GM21619 (cell line): Measurements from ENCODE around the gene PARP14.
A peak's percentile ranks its signal among the peaks of the same experiment; 100 is the strongest.
"Not testable (repeated sequence)": the region's sequence is repeated elsewhere in the genome, so short reads cannot be mapped to it uniquely, and the experiment has no call there.

Source experiments
- ATAC-seq: cut with Tn5 transposase; IDR thresholded peaks from one replicate; pipeline ENCODE4 v1.9.1; 2021; ENCODE audit not compliant: unreplicated experiment

Gene PARP14

DNA sequence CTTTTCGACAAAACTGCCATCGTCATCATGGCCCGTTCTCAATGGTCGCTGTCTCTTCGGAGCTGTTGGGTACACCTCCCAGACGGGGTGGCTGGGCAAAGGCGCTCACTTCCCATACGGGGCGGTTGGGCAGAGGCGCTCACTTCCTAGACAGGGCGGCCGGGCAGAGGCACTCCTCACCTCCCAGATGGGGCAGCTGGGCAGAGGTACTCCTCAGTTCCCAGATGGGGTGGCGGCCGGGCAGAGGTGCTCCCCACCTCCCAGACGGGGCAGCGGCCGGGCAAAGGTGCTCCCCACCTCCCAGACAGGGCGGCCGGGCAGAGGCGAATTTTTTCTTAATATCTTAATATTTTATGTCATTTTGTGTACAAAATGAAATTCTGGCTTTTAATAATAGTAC is 44.5 kb downstream of the PARP14 start:
- no peak for ATAC-seq

DNA sequence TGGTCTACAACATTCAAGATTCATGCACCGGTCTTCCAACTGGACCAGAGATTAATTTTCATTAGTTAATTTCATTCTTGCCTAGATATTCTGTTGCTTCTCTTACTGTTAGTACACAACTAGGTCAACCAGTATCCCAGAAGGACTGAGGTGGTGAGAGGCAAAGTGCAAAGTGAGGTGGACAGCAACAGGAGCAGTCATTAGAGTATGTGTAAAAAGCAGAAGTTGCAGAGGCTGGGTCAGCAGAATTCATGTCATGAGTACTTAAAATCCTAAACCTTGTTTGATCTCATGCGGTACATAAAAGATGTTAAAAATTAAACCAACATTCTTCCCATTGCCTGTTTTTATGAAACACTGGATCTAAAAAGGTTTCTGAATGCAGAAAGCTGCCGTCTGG is 46.7 kb downstream of the PARP14 start:
- no peak for ATAC-seq

DNA sequence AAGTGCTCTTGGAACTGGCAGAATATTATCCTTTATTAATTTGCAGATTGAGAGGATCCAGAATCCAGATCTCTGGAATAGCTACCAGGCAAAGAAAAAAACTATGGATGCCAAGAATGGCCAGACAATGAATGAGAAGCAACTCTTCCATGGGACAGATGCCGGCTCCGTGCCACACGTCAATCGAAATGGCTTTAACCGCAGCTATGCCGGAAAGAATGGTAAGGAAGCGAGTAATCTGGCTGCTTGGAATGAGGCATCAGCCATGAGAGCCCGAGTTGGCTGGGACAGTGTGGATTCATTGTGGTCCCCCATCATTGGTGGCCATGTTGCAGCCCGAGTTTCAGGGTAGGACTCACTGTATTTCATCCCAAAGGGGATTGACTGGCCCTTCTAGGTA is 47.1 kb downstream of the PARP14 start:
- no peak for ATAC-seq

DNA sequence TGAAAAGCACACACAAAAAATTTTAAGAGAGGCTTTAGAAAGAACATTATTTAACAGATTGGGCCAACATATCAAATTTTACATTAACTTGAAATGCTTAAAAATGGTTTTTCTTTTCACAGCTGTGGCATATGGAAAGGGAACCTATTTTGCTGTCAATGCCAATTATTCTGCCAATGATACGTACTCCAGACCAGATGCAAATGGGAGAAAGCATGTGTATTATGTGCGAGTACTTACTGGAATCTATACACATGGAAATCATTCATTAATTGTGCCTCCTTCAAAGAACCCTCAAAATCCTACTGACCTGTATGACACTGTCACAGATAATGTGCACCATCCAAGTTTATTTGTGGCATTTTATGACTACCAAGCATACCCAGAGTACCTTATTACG is 47.5 kb downstream of the PARP14 start:
- no peak for ATAC-seq

DNA sequence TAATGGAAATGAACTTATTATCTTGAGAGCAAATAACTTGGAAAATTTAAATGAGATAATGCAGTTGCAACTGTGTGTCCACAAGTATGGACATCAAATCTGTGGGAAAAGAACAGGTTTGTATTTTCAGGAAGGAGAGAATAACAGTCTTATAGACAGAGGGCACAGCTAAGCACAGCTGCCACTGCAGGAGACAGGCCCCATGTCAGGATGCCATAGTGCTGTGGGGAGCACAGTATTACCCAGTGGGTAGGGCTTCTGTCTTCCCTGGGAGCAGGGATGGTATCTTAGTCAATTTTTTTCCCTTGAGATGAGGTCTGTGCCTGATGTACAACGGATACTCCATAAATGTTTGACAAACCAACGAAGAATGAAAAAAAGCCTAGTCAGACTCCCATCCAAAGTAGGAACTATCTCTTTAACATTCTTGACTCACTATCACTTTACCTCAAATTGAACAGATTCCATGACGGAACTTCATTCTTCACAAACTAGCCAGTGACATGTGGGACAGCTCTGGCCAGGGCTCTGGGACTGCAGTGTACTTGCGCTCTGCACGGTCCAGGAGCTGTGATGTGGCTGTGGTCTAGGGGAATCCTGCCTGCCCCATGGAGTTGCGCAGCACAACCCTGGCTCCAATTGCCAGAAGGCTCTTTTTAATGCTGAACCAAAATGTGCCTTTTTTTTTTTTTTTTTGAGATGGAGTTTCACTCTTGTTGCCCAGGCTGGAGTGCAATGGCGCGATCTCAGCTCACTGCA is 48.3 kb downstream of the PARP14 start:
- no peak for ATAC-seq

DNA sequence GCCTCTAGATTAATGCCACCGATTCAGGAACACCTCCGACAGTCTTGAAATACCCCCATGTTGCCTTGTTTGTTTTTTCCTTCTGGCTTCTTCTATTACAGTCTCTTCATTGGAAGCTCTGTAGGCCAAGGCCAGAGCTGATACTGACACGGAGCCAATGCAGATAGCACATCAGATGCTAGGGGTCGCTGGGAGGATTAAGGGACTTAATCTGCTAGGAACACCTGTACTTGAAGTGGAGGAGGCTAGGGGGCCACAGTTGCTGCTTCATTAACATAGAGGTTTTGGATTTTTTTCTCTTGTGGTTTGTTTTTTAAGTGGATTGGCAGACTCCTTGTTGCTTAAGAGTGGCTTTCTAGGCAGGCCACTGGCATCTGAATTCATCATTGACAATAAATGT is 49.6 kb downstream of the PARP14 start:
- no peak for ATAC-seq

DNA sequence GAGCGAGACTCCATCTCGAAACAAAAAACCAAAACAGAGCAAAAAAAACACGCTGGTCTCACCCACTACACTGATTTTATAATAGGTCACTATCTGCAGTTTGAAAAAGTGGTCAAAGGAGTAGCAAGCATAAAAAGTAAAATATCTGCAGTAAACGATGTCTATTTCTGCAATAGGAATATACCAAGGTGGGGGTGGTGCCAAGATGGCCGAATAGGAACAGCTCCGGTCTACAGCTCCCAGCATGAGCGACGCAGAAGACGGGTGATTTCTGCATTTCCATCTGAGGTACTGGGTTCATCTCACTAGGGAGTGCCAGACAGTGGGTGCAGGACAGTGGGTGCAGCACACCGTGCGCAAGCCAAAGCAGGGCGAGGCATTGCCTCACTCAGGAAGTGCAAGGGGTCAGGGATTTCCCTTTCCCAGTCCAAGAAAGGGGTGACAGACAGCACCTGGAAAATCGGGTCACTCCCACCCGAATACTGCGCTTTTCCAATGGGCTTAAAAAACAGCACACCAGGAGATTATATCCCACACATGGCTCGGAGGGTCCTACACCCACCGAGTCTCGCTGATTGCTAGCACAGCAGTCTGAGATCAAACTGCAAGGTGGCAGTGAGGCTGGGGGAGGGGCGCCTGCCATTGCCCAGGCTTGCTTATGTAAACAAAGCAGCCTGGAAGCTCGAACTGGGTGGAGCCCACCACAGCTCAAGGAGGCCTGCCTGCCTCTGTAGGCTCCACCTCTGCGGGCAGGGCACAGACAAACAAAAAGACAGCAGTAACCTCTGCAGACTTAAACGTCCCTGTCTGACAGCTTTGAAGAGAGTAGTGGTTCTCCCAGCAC is 52.3 kb downstream of the PARP14 start:
- ATAC-seq: not testable (repeated sequence)

DNA sequence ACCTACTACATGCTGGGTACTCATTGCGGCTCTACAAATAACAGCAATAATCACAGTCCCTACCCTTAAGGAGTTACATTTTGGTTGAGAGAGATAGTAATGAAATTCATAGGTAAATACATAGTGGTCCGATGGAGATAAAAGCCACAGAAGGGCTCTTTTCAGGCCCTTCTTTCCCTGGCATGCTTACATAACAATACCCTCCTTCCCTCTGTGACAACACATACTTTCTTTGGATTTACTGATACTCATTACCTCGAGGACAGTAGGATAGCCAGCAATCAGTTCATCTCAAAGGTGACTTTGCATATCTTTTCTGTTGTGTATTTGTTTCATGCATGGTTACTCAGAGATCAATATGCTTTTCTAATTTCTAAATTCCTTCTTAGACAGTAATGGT is 58.5 kb downstream of the PARP14 start:
- ATAC-seq: no peak

DNA sequence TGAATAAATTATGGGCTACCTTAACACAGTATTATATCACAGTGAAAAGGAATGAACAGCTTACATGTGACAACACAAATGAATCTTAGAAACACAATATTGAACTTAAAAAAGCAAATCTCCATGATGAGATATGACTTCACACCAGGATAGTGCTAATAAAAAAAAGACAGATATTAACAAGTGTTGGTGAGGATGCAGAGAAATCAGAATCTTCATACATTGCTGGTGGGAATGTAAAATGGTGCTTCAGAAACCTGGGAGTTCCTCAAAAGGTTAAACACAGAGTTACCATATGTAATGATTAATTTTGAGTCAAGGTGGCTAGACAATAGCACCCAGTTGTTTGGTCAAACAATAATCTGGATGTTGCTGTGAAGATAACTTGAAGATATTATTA is 61.6 kb downstream of the PARP14 start:
- no peak for ATAC-seq

DNA sequence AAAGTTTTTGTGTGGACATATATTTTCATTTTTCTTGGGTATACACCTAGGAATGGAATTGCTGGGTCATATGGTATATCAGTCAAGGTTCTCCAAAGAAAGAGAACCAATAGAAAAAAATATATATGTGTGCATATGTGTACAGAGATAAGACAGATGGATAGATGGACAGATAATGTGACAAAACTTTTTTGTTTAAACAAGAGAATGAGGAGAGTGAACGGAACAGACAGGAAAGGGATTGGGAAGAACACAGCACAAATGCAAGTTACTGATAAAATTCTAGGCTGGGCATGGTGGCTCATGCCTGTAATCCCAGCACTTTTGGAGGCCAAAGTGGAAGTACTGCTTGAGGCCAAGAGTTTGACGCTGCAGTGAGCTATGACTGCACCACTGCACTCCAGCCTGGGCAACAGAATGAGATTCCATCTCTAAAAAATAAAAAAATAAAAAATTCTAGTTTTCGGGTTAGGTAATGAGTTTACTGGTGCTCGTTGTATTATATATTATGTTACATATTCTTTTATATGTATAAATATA is 63.0 kb downstream of the PARP14 start:
- no peak for ATAC-seq

DNA sequence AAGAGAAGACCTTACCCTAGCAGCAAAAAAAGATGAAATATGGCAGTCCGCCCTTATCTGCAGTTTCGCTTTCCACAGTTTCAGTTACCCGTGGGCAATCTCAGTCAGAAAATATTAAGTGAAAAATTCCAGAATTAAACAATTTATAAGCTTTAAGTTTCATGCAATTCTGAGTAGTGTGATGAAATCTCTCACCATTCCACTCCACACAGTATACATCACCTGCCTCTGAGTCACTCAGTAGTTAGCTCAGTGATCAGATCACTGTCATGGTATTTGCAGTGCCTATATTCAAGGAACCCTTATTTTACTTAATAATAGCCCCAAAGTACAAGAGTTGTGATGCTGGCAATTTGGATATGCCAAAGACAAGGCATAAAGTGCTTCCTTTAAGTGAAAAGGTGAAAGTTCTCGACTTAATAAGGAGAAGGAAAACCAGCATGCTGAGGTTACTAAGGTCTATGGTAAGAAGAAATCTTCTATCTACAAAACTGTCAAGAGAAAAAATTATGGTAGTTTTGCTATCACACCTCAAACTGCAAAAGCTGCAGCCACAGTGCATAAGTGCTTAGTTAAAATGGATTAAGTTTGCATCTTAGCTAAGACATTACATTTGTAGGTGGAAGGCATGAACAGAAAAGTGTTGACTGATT is 64.9 kb downstream of the PARP14 start:
- ATAC-seq: no peak

DNA sequence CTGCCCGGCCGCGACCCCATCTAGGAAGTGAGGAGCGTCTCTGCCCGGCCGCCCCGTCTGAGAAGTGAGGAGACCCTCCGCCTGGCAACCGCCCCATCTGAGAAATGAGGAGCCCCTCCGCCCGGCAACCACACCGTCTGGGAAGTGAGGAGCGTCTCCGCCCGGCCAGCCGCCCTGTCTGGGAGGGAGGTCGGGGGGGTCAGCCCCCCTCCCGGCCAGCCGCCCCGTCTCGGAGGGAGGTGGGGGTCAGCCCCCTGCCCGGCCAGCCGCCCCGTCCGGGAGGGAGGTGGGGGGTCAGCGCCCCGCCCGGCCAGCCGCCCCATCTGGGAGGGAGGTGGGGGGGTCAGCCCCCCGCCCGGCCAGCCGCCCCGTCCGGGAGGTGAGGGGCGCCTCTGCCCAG is 66.7 kb downstream of the PARP14 start:
- ATAC-seq: not testable (repeated sequence)

DNA sequence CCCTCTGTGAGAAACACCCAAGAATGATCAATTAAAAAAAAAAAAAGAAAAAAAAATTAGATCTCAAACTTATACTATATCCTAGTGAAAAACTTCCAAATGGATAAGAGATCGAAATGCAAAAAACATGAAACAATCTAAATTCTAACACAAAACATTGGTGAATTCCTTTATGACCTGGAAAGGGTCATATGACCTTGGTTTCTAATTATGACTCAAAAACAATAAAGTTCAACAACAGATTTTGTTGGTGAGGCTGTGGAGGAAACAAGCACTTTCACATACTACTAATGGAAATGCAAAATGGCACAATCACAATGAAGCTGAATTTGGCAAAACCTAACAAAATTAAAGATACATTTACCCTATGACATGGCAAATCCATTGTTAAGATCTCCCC is 67.7 kb downstream of the PARP14 start:
- ATAC-seq: no peak

DNA sequence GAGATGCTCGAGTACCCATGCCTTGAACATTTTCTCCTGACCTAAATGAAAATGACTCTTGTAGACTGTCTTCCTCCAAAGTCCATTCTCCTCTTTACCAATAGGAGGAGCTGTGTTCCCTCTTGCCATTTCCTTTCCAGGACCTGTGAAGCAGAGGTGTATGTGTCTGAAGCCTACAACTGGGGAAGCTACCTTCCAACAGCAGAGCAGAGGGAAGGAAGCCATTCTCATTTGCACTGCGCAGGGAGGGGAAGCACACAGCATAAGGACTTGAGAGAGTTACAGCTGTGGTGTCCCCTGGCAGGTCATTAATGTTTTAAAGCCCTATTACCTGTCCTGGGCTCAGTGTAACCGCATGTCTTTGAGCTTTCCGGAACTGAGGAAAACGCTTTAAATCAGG is 74.3 kb downstream of the PARP14 start:
- ATAC-seq: peak; percentile 58

DNA sequence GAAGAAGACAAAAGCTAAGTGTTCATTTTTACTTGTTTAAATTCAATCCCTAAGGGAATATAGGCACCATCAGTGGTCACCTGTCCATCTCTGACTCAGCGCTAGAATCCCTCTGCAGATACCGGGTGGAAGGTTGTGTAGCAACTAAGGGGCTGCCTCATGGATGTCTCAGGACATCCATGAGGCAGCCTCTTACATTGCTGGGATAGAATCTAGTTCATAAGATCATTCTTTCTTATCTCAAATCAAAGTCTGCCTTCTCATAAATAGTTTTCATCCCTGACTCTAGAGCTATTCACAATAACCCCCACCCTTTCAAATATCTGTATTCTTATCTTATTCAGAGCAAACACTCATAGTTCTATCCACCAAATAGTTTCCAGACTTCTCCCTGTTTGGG is 74.9 kb downstream of the PARP14 start:
- no peak for ATAC-seq

DNA sequence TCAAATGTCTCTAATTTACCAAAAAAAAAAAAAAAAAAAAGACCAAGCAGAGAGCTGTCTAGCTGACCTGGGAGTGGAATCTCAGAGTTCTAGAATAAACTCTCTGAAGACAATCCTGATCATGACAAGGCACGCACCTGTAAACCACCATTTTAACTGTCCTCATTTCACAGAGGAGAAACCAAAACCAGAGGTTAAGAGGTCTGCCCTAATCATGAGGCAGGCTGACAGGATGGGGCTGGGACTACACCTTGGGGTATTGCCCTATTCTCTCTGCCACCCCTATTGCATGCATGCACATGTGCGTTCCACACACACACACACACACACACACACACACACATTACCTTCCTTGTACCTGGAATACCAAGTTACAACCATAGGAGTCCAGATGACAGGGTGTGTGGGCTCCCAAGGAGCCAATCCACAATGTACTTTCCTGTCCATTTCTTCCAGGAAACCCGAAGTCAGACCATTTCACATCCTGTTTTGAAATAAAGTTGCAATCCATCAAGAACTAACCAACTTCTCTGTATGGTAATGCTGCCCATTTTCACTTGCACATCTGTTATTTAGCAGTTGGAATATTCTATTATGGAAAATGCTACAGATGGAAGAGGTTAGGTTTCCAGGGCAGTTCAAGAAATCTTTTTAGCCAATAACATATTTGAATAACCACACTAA is 78.4 kb downstream of the PARP14 start:
- no peak for ATAC-seq

DNA sequence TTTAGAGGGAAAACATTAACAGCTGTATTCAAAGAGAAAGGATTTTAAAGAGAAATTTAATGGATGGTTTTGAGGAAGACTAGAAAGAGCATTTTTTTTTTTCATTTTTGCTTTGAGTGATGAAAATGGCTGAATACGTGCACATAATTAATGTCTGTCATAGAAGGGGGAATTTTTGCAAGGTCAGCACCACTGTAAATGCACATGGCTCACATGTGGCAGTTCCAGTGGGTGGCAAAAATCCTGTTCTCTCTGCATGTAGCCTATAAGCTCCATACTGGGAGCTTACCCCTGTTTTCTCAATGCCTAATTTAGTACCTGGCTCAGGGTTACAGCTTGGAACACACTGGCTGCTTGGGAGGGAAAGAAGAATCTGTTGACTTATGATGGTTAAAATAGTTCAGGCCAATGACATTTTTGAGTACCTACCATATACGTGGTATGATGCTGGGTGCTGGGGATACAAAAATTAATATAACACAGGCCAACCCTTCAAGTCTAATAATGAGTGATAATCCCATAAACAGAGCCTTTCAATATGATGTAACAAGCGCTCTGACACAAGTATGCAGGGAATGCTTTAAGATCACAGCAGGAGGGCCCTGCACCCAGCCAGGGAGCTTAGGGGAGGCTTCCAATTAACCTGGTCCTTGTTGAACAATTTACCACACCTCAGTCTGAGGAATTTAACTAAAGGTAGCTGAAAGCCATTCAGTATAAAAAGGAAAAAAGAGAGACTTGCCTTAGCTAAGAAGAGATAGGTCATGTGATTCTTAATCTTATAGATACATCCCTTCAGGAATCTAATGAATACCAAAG is 80.0 kb downstream of the PARP14 start:
- no peak for ATAC-seq

DNA sequence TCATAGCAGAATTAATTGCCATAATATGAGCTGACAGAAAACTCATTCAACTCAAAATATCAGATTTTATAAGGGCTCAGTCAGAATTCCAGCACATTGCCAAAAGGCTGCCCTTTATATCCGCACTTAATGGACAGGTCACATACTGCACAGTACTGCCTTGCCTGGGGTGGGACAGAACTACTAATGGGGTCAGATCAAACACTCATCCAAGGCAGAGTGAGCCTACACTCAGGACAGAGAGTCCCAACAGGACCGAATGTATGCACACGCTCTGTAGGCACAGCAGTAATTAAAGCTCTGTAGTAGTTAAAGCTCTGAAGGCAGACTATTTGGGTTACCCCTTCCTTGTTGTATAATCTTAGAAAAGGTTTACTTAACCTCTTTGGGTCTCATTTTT is 85.8 kb downstream of the PARP14 start:
- ATAC-seq: no peak

DNA sequence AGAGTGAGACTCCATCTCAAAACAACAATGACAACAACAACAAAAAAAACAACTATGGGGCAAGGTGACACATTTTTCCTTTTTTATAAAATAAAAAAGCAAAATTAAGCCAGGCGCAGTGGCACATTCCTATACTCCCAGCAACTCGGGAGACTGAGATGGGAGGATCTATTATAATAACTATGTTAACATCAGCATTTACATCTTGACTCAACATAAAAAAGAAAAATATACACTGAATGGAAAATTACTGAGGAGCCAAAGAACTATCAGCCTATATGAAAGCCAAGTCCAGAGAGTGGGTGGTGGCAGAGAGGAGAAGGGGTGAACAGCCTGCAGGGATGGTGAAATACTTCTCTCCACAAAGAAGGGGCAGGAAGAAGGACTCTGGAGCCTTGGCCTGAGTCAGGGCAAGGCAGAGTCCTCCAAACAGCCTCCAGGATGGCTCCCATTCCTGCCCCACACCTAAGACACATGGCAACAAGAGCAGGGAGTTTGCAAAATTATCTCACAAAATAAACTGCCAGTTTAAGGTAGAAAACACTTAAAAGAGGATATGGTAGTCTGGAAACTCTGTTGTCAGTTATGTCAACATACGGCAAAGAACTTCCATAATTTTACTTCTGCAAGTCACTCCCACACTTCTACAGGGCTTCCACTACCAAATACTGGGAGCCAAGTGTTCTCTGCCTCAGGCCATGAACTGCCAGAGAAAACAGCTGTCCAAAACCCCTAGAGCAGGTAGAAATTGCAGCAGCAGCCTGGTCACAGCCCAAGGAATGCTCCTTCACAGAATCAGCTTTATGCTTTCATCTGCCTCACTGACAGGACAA is 87.1 kb downstream of the PARP14 start:
- ATAC-seq: no peak
